ENCODE measurements around the gene SOS1.
"Not testable (repeated sequence)": the region's sequence is repeated elsewhere in the genome, so short reads cannot be mapped to it uniquely, and the experiment has no call there.

Gene SOS1

GRCh38 chr2:38968021-38968420 lies 152.8 kb downstream of the SOS1 start:
- no peak for DNase-seq (ENCODE audit: low spot score)

GRCh38 chr2:38966678-38967077 lies 154.2 kb downstream of the SOS1 start:
- DNase-seq (ENCODE audit: low spot score), result no peak

DNA sequence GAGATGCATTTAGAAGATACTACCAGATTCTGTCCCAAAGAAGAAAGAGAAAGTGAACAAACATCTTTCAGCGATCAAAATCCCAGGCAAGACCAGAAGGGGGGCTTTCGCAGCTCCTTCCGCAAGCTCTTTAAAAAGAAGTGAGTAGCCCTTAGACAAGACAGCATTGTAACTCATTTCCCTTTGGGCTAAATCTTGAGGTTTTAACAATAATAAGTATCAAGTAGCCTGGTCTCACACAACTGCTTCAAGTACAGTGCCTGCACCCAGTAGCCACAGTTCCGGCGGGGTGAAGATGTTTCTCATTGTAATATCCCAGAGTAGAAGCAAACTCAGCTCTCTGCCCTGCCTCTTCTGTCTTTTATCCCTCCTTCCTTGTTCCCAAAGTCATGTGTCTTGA lies 154.8 kb downstream of the SOS1 start:
- no peak for DNase-seq (ENCODE audit: low spot score)

- no peak for DNase-seq (ENCODE audit: low spot score)
Observed at GRCh38 chr2:38960609-38961320, 160.1 kb downstream of the SOS1 start.

DNA sequence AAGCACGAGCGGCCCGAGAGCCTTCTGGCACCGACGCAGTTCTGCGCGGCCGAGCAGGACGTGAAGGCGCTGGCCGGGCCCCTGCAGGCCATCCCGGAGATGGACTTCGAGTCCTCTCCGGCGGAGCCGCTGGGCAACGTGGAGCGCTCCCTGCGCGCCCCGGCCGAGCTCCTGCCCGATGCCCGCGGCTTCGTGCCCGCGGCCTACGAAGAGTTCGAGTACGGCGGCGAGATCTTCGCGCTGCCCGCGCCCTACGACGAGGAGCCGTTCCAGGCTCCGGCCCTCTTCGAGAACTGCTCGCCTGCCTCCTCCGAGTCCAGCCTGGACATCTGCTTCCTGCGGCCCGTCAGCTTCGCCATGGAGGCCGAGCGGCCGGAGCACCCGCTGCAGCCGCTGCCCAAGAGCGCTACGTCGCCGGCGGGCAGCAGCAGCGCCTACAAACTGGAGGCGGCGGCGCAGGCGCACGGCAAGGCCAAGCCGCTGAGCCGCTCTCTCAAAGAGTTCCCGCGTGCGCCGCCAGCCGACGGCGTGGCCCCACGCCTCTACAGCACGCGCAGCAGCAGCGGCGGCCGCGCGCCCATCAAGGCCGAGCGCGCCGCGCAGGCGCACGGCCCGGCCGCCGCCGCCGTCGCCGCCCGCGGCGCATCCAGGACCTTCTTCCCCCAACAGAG lies 160.8 kb downstream of the SOS1 start:
- no peak for DNase-seq (ENCODE audit: low spot score)

DNA sequence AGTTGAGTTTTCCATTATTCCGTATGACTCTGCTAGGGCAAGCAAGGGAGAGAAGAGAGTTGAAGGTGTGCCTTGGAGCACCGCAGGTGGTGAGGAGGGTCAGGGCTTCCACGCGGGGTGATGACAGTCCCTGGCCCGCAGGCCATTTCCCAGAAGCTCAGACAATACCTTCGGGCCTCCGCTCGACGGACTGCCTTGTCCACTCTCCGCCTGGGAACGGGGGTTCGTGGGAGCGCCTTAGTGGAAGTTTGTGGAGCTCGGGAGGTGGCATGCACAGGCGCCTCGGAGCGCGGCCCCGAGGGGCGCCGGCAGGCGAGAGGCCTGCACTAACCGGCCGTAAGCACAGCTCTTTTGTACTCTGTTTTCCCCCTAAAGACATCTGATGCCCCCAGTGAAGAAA lies 161.4 kb downstream of the SOS1 start:
- DNase-seq (ENCODE audit: low spot score), result no peak

GRCh38 chr2:38957972-38958371 lies 162.9 kb downstream of the SOS1 start:
- DNase-seq (ENCODE audit: low spot score), result no peak

GRCh38 chr2:38951766-38952165 lies 169.1 kb downstream of the SOS1 start:
- DNase-seq (ENCODE audit: low spot score), result no peak

DNA sequence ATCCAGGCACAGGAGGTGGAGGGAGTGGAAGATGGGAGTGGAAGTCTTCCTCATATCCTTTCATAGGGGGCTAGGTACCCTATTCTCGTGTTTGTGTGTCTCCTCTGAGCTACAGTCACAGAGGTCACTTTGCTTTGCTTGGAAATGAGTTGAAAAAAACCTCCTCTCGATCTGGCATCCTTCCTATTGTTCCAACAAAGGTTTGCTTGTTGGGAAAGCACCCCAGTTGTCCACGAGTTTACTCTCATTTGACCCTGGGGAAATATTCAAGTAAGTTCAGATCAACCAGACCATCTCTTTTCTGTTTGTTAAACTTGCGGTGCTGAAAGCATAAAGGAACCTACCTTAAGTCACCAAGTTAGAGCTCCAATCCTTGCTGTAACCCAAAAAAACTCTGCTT lies 171.9 kb downstream of the SOS1 start:
- no peak for DNase-seq (ENCODE audit: low spot score)

- DNase-seq (ENCODE audit: low spot score), result no peak
Observed at GRCh38 chr2:38948387-38948882, 172.4 kb downstream of the SOS1 start.

- peak; percentile 84 for DNase-seq (ENCODE audit: low spot score)
Observed at GRCh38 chr2:38947241-38948239, 173.3 kb downstream of the SOS1 start.

GRCh38 chr2:38945911-38946310 lies 174.9 kb downstream of the SOS1 start:
- no peak for DNase-seq (ENCODE audit: low spot score)

DNA sequence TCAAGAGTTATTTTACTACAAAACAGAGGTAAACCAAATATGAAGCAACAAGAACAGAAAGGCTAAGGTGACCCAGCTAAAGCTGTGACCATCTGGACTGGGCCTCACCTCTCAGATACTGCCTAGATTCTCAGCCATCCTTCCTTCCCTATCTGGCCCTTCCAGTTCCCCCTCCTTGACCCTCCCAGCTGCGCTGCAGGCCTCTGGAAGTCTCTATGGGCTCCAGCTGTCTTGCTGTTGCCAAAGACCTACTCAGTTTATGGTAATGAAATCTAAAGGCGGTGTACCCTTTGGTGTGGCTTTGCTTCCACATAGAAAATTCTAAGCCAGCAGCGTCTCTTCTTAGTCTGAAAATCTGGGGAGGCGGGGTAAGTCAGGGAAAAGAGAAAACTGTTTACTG lies 175.5 kb downstream of the SOS1 start:
- no peak for DNase-seq (ENCODE audit: low spot score)

DNA sequence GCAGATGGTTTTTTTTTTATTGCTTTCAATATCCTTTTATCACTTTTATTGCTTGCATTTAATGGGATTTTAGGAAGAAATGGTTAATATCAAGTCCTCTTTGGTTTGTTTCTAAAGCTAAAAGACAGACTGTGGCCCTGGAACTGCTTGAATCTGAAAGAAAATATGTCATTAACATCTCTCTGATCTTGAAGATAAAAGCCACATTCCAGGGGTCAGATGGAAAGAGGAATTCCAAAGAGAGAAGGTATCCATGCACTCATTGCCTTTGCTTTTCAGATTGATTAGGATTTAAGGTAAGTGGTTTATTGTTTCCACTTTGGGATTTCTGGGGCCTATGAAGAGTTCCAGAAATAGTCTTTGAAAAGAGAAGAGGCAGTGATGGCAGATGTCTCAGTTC lies 177.1 kb downstream of the SOS1 start:
- no peak for DNase-seq (ENCODE audit: low spot score)

- no peak for DNase-seq (ENCODE audit: low spot score)
Observed at GRCh38 chr2:38940746-38941145, 180.1 kb downstream of the SOS1 start.

DNA sequence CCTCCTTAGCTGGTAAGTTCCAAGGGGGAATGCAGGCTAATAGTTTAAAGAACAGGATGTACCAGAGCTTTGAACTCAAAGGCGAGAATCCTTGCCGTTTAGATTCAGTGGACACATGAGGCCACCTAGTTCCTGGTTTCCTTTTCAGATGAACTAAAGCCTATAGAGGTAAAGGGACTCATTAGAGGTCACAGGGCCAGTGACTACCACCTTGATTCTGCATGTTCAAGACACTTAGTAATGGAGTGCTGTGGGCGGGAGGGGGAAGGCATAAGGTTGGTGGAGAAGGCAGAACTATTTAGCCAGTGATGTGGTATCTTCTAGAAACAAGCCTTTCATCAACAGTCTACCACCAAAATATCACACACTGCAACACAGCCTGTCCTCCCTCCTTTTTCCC lies 183.3 kb downstream of the SOS1 start:
- DNase-seq (ENCODE audit: low spot score), result no peak

GRCh38 chr2:38936516-38936915 lies 184.3 kb downstream of the SOS1 start:
- DNase-seq (ENCODE audit: low spot score), result not testable (repeated sequence)

DNA sequence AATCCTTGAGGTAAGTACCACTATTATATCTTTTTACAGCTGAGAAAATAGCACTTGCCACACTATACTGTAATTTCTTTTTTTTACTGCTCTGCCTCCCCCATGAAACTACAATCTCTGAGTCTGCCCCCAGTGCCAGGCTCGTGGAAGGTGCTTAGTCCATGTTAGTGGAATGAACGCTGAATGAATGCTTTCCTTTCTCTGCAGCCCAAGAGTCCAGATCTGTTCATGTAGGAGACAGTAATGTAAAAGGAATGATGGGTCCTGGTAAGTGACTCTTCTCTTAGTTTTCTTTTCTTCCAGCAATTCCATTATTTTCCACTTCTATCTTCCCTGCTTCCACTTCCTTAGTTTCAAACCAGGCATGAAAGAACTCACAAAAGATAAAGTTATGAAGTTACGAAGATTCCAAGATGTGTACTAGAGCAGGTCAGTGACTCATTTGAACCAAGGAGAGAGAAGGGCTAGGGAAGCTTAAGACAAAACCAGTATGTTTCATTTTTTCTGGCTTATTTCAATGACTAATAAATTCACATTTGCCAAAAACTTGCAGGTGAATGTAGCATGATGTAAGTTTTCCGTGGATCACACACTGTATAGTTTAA lies 185.2 kb downstream of the SOS1 start:
- DNase-seq (ENCODE audit: low spot score), result no peak

GRCh38 chr2:38934742-38935141 lies 186.1 kb downstream of the SOS1 start:
- no peak for DNase-seq (ENCODE audit: low spot score)

GRCh38 chr2:38933653-38934052 lies 187.2 kb downstream of the SOS1 start:
- no peak for DNase-seq (ENCODE audit: low spot score)

GRCh38 chr2:38932586-38932985 lies 188.3 kb downstream of the SOS1 start:
- no peak for DNase-seq (ENCODE audit: low spot score)
